HG02943 (cell line): ENCODE measurements around the gene DUSP1.

ENCODE experiments used
- ATAC-seq: cut with Tn5 transposase; IDR thresholded peaks from one replicate; pipeline ENCODE4 v1.9.1; 2021; ENCODE audit warnings: mild to moderate bottlenecking, low read depth, moderate library complexity; ENCODE audit not compliant: unreplicated experiment

Gene DUSP1

DNA sequence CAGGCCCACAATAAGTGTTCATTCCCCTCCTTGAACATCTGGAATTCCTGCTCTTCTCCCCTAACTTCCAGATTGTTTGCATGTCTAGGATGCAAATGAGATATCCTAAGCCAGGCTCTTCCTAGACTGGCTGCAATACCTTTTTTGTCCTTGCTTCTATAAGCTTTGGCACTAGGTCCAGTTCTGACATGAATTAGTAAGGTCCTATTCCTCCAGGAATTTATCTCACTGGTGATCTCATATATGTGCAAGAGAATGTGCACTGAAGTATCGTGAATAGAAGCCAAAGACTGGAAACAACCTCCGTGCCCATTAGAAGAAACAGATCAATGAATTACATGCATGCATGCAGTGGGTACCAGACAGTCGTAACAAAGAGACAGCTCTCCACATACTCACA, 25.2 kb downstream of the DUSP1 start:
- no peak for ATAC-seq

DNA sequence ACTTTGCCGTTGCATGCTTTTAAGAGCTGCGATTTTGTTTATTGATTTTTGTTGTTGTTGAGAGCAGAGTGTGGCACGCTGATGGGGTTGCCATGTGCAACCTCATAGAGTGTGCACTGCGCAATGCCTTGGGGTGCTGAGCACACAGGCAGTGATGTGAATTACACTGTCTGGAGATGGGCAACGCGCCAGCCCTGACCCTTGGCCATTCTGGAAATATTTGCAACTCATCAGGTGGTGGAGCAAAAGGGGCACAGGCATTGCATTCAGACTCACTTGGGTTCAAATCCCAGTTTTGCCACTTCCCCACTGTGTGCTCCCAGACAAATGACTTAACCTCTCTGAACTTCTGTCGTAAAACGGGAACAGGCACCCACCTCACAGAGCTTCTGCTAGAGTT, 25.6 kb downstream of the DUSP1 start:
- ATAC-seq = no peak

DNA sequence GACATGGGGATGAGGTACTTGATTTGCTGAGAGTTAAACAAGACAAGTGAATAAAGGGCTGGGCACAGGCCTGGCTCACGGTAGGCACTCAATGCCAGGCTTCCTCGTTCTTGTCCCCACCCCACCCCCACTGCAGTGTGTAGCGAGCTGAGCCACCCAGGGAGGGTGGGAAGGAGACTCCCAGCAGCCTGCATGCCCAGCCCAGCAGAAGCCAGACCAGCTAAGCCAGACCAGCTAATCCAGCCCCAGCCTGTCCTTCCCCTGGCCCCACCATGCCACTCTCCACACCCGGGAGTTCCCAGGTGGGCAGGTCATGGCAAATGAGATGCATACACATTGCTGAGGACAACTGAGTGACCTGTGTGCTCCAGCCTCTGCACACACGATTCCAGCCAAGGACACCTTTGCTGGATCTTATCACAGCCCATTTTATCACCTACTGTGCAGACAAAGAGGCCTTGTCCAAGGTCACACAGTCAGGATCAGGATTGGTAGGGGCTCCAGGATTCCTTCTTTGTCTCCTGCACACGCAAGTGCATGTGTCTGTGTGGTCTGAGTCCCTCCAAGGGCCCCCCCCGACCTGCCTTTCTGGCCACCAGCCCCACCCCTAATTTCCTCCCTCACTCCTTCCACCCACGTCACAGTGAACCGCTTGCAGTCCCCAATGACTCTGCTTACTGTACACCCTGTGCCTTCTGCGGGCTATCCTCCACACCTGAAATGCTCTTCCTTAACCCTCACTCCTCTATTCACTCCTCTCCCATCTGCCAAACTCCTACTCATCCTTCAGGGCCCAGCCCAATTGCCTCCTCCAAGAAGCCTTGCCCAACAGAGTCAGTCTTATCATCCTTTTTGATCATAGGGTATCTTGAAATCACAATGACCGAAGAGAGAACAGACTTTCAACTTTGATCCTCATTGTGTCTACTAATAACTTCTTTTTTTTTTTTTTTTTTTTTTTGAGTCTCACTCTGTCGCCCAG, 26.6 kb downstream of the DUSP1 start:
- ATAC-seq = no peak

DNA sequence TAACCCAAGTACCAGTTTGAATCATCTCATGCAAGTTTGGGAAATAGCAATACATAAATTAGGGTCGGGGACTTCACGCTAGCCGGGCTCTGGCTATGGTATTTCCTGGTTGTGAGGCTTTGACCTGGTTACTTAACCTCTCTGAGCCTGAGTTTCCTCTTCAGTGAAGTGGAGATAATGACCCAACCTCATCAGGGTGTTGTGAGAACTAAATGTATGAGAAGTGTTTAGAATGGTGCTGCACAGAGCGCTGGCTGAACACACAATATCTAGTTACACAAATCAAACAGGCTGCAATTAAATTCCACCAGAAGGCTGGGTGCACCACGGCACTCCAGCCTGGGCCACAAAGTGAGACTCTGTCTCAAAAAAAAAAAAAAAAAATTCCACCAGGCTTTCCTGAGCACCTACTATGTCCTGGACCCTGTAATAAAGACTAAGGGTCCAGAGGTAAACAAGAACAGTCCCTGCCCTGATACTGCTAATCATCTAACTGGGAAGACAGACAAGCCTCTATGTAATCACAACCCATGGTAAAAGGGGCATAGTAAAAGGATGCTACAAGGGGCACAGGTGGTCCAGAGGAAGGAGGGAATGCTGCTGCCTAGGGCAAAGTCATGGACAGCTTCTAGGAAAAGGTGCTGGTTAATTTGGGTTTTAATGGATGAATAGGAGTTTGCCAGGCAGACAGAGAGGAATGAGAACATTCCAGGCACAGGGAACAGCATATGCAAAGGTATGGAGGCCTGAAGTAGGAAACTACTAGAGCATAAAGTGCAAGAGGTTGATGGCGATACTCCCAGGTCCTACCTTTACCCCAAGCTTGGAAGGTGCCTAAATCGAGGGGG, 27.7 kb downstream of the DUSP1 start:
- no peak for ATAC-seq

GRCh38 chr5:172741206-172741582, 29.8 kb downstream of the DUSP1 start:
- ATAC-seq = no peak

GRCh38 chr5:172740428-172741205, 30.4 kb downstream of the DUSP1 start:
- ATAC-seq = no peak

DNA sequence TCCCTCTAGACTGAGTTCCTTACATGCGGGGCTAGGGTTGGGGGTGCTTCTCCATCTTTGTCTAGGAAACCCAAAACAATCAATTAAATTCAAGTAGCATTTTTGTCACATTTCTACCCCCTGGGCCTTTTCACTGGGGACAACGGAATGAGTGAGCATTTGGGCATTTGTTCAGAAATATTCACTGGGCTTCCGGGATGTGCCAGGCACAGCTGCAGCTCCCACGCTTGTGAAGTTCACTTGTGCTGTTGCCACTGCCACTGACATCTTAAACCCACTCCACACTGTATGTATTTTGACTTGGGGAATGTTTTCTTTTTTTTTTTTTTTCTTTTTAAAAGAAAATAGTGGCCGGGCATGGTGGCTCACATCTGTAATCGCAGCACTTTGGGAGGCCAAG, 31.6 kb downstream of the DUSP1 start:
- no peak for ATAC-seq

- ATAC-seq = no peak
Measured at GRCh38 chr5:172736508-172737135, 34.4 kb downstream of the DUSP1 start.

DNA sequence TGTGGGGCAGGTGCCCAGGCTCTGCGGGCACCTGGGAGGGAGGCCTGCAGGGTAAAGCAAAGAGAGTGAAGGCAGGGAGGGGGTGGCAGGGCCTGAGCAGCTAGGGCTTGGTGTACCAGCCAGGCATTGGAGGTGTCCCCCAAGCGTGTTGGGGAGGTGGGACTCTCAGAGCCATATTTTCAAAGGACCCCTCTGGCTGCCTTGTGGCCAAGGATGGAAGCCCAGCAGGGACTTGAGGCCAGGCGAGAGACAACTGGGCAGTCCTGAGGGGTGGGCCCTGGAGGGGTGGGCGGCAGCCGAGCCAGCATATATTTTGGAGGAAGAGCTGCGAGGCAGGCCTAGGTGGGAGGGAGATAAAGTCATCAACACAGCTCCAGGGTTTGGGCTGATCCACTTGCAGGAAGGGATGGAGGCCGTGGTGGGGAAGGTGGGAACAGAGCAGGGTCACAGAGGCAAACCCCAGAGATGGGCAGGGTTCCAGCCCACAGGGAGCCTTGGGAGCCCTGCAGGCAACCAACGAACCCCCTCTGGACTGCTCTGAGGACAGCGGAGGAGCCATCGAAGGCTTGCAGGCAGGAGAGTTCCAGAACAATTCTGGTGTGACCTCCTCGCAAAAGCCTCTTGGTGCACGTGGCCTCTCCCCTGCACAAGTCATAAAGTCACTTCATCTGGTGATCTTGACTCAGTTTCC, 35.7 kb downstream of the DUSP1 start:
- no peak for ATAC-seq

DNA sequence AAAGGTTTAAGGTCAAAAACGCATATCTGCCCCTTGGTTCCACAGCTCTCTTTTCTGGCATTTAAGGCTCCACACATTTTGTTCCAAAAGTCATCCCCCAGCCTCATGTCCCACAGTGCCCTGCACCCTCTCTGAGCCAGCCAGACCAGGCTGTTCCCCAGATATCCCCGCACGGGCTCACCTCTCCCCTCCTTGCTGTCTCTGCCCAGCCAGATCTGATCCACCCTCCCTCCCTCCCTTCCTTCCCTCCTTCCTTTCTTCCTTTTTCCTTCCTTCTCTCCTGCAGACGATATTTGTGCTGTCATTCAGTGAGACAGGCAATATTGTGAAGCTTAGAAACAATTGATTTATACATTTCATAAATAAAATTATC, 37.0 kb downstream of the DUSP1 start:
- ATAC-seq = no peak

GRCh38 chr5:172733131-172733973, 37.6 kb downstream of the DUSP1 start:
- ATAC-seq = no peak

GRCh38 chr5:172732201-172732865, 38.7 kb downstream of the DUSP1 start:
- no peak for ATAC-seq

- ATAC-seq = no peak
Measured at GRCh38 chr5:172731680-172732074, 39.3 kb downstream of the DUSP1 start.

GRCh38 chr5:172730981-172731679, 39.9 kb downstream of the DUSP1 start:
- no peak for ATAC-seq

DNA sequence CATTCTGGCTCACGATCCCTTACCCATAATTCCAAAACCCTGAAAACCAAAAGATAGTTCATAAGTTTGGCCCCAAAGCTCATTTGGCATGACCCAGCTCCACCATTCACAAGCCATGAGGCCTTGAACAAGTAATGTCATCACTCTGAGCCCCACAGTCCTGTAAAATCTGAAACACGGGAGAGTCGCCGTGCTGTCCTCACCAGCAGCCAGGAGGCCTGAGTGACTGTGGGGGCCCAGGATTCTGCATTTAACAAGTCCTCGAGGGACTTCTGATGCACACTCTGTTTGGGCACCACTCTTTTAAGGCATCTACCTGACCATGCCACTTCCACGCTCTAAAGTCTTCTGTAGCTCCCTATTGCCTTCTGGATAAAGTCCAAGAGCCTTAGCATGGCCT, 40.8 kb downstream of the DUSP1 start:
- ATAC-seq = no peak

DNA sequence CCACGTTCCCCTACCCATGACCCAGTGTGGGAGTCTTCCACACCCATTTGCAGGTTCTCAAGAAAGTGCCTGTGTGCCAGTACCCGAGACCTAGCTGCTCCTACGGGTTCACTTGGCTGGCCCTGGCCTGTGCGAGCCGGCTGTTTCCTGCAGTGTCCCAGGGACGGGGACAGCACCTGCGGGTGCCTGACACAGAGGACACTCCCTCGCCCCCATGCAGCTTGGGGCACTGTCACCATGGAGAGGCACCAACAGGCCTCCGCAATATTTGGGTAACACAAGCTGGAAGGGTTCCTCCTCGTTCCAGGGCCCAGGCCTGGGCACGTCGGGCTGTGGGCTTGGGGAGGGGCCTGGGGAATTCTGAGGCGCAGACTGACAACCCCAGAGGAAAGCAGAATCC, 41.4 kb downstream of the DUSP1 start:
- no peak for ATAC-seq

- no peak for ATAC-seq
Measured at GRCh38 chr5:172728481-172729241, 42.3 kb downstream of the DUSP1 start.
